ENCODE results near the gene GRM7. TPM values are rescaled to one million over a fixed set of nuclear protein-coding genes. Genes with fewer than 3 reads are reported as not detected.

The GRM7 gene
- total and polyA plus RNA-seq, 4 donors, result 0.20 to 1.3 (median 0.80) TPM

DNA sequence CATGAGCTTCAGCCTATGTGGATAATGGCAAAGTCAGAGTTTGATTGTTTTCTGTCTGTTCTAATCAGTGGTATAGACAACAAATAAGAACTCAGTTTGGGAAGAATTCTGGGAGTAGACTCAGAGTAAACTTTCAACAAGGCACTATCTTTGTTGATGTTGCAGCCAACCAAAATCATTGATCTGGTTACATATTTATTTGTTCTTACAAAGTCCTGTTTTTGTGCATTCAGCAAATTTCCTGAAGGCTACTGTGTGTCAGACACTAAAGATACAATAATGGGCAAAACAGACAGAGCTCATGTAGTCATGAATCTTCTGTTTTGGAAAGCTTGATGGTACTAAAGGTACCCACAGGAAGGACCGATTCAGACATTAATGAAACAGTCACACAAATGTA is 55.0 kb downstream of the GRM7 start:
- DNase-seq (no peak), ATAC-seq (ENCODE audit: insufficient read depth, low FRiP score) (no peak)
- Histone ChIP-seq H3K27me3 (ENCODE audit: control insufficient read depth in 3 of 3, insufficient read depth in 3 of 3, low read length in 2 of 3) (no peaks in the 10 kb centered on the region), H3K4me1 (ENCODE audit: control insufficient read depth in 5 of 5, insufficient read depth in 5 of 5, low read length in 5 of 5) (peaks cover 0 to 3% (median 0%) of the 10 kb centered on the region in 5 donors), H3K27ac (ENCODE audit: low read depth in 1 of 2, low read length in 1 of 2) (no peak overlapping the region), H3K36me3 (ENCODE audit: control insufficient read depth in 4 of 4, insufficient read depth in 4 of 4, low read length in 4 of 4) (no peaks in the 10 kb centered on the region), H3K4me3 (no peak overlapping the region), H3K9ac (ENCODE audit: insufficient read depth in 1 of 2, low read length in 2 of 2) (no peak overlapping the region), H3K9me3 (ENCODE audit: control insufficient read depth in 4 of 4, insufficient read depth in 3 of 4, low read length in 3 of 4) (no peaks in the 10 kb centered on the region)
- TF ChIP-seq, protein P1, sequence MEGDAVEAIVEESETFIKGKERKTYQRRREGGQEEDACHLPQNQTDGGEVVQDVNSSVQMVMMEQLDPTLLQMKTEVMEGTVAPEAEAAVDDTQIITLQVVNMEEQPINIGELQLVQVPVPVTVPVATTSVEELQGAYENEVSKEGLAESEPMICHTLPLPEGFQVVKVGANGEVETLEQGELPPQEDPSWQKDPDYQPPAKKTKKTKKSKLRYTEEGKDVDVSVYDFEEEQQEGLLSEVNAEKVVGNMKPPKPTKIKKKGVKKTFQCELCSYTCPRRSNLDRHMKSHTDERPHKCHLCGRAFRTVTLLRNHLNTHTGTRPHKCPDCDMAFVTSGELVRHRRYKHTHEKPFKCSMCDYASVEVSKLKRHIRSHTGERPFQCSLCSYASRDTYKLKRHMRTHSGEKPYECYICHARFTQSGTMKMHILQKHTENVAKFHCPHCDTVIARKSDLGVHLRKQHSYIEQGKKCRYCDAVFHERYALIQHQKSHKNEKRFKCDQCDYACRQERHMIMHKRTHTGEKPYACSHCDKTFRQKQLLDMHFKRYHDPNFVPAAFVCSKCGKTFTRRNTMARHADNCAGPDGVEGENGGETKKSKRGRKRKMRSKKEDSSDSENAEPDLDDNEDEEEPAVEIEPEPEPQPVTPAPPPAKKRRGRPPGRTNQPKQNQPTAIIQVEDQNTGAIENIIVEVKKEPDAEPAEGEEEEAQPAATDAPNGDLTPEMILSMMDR (IDR thresholded peaks at IDR 0.05; ENCODE audit: control extremely low read depth, extremely low read depth), result no peak
- 88 to 89% methylated on average over 1 of the region's 1 CpG for WGBS, 2 donors

DNA sequence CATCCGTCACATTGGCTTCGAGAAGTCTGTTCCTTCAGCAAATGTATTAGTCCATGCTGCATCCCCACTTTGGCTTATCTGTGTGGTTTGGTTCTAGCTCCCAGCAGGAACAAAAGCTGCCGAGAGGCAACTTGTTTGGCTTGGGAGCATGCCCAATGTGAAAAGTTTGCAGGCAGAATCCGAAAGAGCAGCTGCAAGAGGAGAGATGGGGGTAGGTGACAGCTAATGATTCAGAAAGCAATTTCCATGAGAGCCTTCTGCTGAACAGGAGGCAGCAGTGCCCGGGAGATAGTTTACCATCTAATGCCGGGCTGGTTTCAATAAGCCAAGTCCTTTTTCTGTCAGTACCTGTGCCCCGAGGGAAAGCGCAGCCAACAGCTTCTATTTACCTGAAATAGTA is 60.2 kb downstream of the GRM7 start:
- no peak overlapping the region for H3K27ac ChIP-seq (ENCODE audit: low read depth in 1 of 2, low read length in 1 of 2)
- H3K4me3 ChIP-seq, result no peak overlapping the region
- no peaks in the 10 kb centered on the region for H3K27me3 ChIP-seq (ENCODE audit: control insufficient read depth in 3 of 3, insufficient read depth in 3 of 3, low read length in 2 of 3)
- DNase-seq, result peak in 1 of 3 donors; percentile 1
- ATAC-seq (ENCODE audit: insufficient read depth, low FRiP score), result no peak
- H3K9ac ChIP-seq (ENCODE audit: insufficient read depth in 1 of 2, low read length in 2 of 2), result no peak overlapping the region
- H3K36me3 ChIP-seq (ENCODE audit: control insufficient read depth in 4 of 4, insufficient read depth in 4 of 4, low read length in 4 of 4), result no peaks in the 10 kb centered on the region
- H3K9me3 ChIP-seq (ENCODE audit: control insufficient read depth in 4 of 4, insufficient read depth in 3 of 4, low read length in 3 of 4), result no peaks in the 10 kb centered on the region
- TF ChIP-seq, protein P1 (IDR thresholded peaks at IDR 0.05; ENCODE audit: control extremely low read depth, extremely low read depth), result no peak
- H3K4me1 ChIP-seq (ENCODE audit: control insufficient read depth in 5 of 5, insufficient read depth in 5 of 5, low read length in 5 of 5), result peaks cover 0 to 3% (median 0%) of the 10 kb centered on the region in 5 donors
- WGBS, 2 donors, result 64 to 86% methylated on average over 8 of the region's 8 CpGs

DNA sequence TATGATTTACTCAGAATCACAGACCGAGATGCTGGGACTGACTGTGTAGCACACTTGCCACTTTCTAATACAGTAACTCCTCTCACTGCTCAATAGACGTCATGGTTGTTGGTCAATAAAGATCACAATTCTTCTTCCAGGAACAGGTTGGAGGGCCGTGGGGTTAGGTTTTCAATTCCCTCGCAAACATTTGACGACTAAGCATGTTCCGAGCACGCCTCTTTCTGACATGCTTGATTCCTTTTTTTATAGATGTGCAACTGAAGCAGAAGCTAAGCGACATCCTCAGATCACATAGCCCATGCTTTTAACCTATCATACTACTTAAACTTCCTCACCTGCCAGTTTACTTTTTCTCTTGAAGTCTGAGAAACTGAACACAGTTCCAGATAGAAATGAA is 61.0 kb downstream of the GRM7 start:
- no peak overlapping the region for H3K9ac ChIP-seq (ENCODE audit: insufficient read depth in 1 of 2, low read length in 2 of 2)
- H3K9me3 ChIP-seq (ENCODE audit: control insufficient read depth in 4 of 4, insufficient read depth in 3 of 4, low read length in 3 of 4), result no peaks in the 10 kb centered on the region
- DNase-seq (no peak), ATAC-seq (ENCODE audit: insufficient read depth, low FRiP score) (no peak)
- peaks cover 0 to 3% (median 0%) of the 10 kb centered on the region in 5 donors for H3K4me1 ChIP-seq (ENCODE audit: control insufficient read depth in 5 of 5, insufficient read depth in 5 of 5, low read length in 5 of 5)
- no peaks in the 10 kb centered on the region for H3K27me3 ChIP-seq (ENCODE audit: control insufficient read depth in 3 of 3, insufficient read depth in 3 of 3, low read length in 2 of 3)
- no peak overlapping the region for H3K4me3 ChIP-seq
- WGBS, 2 donors, result 77 to 78% methylated on average over 8 of the region's 8 CpGs
- H3K36me3 ChIP-seq (ENCODE audit: control insufficient read depth in 4 of 4, insufficient read depth in 4 of 4, low read length in 4 of 4), result no peaks in the 10 kb centered on the region
- TF ChIP-seq, protein P1 (IDR thresholded peaks at IDR 0.05; ENCODE audit: control extremely low read depth, extremely low read depth), result no peak
- H3K27ac ChIP-seq (ENCODE audit: low read depth in 1 of 2, low read length in 1 of 2), result no peak overlapping the region

DNA sequence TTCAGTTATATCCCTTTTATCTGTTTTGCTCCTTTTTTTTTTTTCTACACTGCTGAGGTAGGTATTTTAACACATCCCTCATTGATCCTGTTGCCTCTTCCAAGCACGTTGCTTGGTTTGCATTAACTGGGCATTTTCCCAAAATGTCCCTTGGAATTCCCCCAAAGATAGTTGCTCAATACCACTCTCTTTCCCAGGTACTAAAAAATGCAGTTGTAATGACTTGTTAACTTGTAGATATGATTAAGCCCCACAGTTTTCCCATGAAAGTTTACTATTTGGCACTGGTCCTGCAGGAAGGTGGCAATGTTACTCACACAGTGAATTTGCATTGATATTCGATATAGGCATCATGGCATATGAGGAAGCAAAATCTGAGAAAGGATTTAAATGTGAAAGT is 67.1 kb downstream of the GRM7 start:
- no peak overlapping the region for H3K4me3 ChIP-seq
- H3K27me3 ChIP-seq (ENCODE audit: control insufficient read depth in 3 of 3, insufficient read depth in 3 of 3, low read length in 2 of 3), result no peaks in the 10 kb centered on the region
- H3K27ac ChIP-seq (ENCODE audit: low read depth in 1 of 2, low read length in 1 of 2), result no peak overlapping the region
- H3K9me3 ChIP-seq (ENCODE audit: control insufficient read depth in 4 of 4, insufficient read depth in 3 of 4, low read length in 3 of 4), result no peaks in the 10 kb centered on the region
- ATAC-seq (ENCODE audit: insufficient read depth, low FRiP score) (peak; percentile 36), DNase-seq (no peak)
- H3K36me3 ChIP-seq (ENCODE audit: control insufficient read depth in 4 of 4, insufficient read depth in 4 of 4, low read length in 4 of 4), result no peaks in the 10 kb centered on the region
- WGBS, 2 donors, result 48 to 71% methylated on average over 2 of the region's 2 CpGs
- TF ChIP-seq, protein P1 (IDR thresholded peaks at IDR 0.05; ENCODE audit: control extremely low read depth, extremely low read depth), result no peak
- H3K4me1 ChIP-seq (ENCODE audit: control insufficient read depth in 5 of 5, insufficient read depth in 5 of 5, low read length in 5 of 5), result no peaks in the 10 kb centered on the region
- no peak overlapping the region for H3K9ac ChIP-seq (ENCODE audit: insufficient read depth in 1 of 2, low read length in 2 of 2)

Measured in lung (tissue), 12 donors.